ENCODE data around the gene CAPN9. TPM values are rescaled to one million over a fixed set of nuclear protein-coding genes. Genes with fewer than 3 reads are reported as not detected.

CAPN9 gene
- total RNA-seq, 4 donors from 2014 or later: not detected

DNA sequence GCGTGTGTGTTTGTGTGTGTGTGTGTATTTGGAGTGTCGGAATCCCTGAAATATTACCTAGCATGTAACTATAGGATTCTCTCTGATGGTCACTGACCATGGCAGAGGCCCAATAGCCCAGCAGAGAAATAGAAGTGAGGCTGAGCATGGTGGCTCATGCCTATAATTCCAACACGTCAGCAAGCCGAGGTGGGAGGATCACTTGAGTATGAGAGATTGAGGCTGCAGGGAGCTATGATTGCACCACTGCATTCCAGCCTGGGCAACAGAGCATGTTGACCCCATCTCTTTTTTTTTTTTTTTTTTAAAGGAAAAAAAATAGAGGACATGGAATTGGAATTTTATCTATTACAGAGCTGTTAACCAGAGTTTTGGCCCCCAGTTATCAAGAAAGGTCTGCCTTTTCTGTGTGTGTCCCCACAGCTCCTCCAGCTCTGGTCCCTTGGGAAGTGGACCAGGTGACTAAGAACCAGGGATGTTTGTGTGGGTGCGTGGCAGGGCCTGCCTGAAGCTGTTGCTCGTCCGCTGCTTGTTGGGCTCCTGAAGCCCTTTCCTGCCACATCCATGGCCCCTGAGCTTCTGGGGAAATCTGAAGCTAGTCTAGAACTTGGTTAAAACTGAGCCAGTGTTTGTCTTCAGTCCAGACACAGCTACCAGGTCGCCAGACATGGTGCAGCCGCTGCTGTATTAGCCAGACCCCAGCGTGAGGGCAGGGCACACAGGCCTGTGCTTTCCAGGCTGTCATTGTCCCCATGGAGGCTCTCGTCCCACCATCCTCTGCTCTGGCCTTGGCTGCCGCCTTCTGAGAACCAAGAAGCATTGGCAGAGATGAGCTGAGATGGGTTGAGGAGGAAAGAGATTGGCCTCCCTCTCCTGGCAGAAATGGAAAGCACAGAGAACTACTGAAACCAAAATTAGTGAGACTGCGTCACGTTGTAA, 25.5 kb downstream of the CAPN9 start:
- TF ChIP-seq, protein P1, sequence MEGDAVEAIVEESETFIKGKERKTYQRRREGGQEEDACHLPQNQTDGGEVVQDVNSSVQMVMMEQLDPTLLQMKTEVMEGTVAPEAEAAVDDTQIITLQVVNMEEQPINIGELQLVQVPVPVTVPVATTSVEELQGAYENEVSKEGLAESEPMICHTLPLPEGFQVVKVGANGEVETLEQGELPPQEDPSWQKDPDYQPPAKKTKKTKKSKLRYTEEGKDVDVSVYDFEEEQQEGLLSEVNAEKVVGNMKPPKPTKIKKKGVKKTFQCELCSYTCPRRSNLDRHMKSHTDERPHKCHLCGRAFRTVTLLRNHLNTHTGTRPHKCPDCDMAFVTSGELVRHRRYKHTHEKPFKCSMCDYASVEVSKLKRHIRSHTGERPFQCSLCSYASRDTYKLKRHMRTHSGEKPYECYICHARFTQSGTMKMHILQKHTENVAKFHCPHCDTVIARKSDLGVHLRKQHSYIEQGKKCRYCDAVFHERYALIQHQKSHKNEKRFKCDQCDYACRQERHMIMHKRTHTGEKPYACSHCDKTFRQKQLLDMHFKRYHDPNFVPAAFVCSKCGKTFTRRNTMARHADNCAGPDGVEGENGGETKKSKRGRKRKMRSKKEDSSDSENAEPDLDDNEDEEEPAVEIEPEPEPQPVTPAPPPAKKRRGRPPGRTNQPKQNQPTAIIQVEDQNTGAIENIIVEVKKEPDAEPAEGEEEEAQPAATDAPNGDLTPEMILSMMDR (IDR thresholded peaks at IDR 0.05; ENCODE audit: low read depth): no peak

DNA sequence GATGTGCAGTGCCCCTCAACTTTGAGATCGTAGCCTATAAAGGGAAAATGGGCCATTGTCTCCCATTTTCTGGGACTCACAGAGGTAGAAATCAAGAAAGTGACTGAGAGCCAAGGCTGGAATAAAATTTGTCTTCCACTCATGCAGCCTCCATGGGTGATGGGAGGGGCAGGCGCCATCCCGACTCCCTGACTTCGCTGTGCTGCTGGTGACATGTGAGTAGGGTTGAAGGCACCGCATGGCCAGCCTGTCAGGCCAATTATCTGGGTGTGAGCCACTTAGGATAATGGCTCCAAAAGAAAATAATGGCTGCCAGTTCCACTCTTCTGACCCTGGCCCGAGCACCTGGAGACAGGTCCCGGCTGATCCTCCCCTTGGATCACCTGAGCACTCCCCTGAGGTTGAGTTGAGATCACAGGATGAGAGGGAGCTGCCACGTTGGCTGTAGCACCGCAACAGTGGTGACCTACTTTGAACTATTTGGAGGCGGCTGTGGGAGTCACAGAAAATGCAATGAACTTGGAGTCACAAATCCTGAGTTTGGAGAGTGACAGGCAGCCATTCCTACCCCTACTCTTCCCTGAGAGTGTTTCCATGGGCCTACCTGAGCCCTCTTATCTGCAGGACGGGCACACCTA, 26.3 kb downstream of the CAPN9 start:
- TF ChIP-seq, protein P1 (IDR thresholded peaks at IDR 0.05; ENCODE audit: low read depth): no peak

DNA sequence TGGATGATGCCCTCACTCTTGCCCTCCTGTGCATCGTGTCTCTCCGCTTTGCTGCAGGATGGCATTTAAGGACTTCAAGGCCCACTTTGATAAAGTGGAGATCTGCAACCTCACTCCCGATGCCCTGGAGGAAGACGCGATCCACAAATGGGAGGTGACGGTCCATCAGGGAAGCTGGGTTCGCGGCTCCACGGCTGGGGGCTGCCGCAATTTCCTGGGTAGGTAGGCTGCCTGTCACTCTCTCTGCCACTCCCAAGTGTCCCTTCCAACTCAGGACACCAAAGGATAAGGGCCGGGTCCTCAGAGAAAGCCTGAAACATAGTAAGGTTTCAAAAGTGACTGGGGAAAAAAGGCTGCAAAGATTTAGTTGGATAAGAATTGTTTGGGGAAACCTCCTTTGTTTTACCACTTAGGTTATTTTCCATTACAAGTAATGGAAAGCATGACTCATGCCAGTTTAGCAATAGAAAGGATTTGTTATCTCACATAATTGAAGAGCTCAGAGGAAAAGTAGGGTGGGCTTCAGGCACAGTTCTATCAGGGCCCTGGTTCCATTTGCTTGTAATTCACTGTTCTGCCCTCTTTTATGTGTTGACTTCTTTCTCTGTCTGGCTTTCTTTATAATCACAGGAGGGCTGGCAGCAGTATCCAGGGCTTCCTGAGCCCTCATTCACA, 31.9 kb downstream of the CAPN9 start:
- TF ChIP-seq, protein P1 (IDR thresholded peaks at IDR 0.05; ENCODE audit: low read depth): no peak

DNA sequence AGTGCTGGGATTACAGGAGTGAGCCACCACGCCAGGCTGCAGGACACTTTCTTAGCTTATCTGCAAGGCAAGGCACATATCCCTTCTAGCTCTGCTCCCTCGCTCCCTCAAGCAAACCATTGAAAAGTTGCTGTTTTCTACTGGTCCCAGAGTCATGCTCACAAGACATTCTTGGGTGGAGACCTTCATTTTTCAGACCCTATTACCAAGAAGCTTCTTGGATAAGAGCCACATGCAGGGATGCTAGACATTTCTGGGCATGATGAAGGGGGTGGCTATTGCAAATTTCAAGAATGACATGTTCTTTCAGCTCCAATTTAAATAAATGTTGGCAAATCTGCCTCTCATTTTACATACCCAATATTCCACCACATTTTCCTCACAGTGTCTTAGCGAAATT, 33.9 kb downstream of the CAPN9 start:
- TF ChIP-seq, protein P1 (IDR thresholded peaks at IDR 0.05; ENCODE audit: low read depth): no peak

DNA sequence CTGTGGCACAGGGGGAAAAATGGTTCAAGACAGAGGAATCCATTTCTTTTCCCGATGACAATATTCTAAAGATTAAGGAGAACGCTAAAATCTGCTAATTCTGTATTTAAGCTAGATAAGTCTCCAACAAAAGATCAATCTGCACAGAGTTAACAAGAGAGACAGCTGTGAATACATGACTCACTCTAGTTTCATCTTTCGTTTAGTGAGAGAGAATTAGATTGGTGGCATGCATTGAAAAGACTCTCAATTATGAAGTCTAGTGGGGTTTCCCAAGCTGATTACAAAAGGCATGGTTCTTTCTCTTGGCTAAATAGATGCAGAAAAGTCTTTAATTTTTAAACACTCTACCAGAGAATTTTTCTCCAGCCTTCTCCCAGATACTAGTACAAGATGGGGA, 34.4 kb downstream of the CAPN9 start:
- TF ChIP-seq, protein P1 (IDR thresholded peaks at IDR 0.05; ENCODE audit: low read depth): no peak

DNA sequence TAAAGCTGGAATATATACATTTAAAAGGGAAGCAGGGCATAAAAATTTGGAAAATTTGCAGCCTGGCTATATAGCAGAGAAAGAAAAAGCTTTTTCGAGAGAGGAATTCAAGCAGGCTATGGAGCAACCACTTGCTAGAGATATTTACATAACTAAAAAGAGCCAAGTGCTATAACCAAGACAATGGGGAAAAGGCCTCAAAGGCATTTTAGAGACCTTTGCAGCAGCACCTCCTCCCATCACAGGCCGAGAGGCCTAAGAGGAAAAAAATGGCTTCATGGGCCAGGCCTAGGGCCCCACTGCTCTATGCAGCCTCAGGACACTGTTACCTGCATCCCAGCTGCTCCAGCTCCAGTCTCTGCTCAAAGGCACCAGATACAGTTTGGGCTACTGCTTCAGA, 37.0 kb downstream of the CAPN9 start:
- TF ChIP-seq, protein P1 (IDR thresholded peaks at IDR 0.05; ENCODE audit: low read depth): no peak

Measured in subcutaneous adipose tissue (tissue), 4 donors.